ENCODE results near the gene TBC1D17. TPM values are rescaled to one million over a fixed set of nuclear protein-coding genes. Genes with fewer than 3 reads are reported as not detected.

Gene TBC1D17
- total RNA-seq, 4 donors from 2014 or later = 25.1 to 41.9 (median 37.3) TPM

GRCh38 chr19:49861107-49861506, 16.4 kb upstream of the TBC1D17 start:
- peak; percentile 55 for ATAC-seq
- no peaks in the 10 kb centered on the region for H3K9me3 ChIP-seq
- peaks cover 0 to 49% (median 8%) of the 10 kb centered on the region in 3 donors for H3K4me1 ChIP-seq
- peaks cover 0 to 85% of the 10 kb centered on the region in 2 donors for H3K36me3 ChIP-seq
- peak overlapping the region in 1 of 2 donors; percentile 14 for H3K4me3 ChIP-seq
- WGBS, 2 donors (ENCODE audit: low coverage in 1 of 2) = no CpG with 5 or more reads among the region's 13 CpGs
- no peaks in the 10 kb centered on the region for H3K27me3 ChIP-seq
- H3K27ac ChIP-seq = peak overlapping the region in 3 of 4 donors; percentile 49 to 73 (median 68)
- TF ChIP-seq CTCF (IDR thresholded peaks at IDR 0.05) (no peak), POLR2AphosphoS5 (IDR thresholded peaks at IDR 0.05) (no peak), POLR2A (IDR thresholded peaks at IDR 0.05) (no peak), EP300 (IDR thresholded peaks at IDR 0.05) (no peak)

- Histone ChIP-seq H3K36me3 (peaks cover 0 to 78% of the 10 kb centered on the region in 2 donors), H3K4me1 (peaks cover 0 to 56% (median 15%) of the 10 kb centered on the region in 3 donors), H3K27me3 (no peaks in the 10 kb centered on the region), H3K27ac (peak overlapping the region in 3 of 4 donors; percentile 49 to 73 (median 68)), H3K4me3 (no peak overlapping the region), H3K9me3 (no peaks in the 10 kb centered on the region)
- ATAC-seq = no peak
- 80 to 84% methylated on average over 8 to 14 of the region's 60 CpGs for WGBS, 2 donors (ENCODE audit: low coverage in 1 of 2)
- TF ChIP-seq POLR2A (IDR thresholded peaks at IDR 0.05) = no peak
These were observed 15.7 kb upstream of the TBC1D17 start for GRCh38 chr19:49861541-49862378.

- Histone ChIP-seq H3K4me1 (peaks cover 0 to 55% (median 16%) of the 10 kb centered on the region in 3 donors), H3K27me3 (no peaks in the 10 kb centered on the region), H3K27ac (peak overlapping the region in 2 of 4 donors; percentile 4 to 5), H3K36me3 (peaks cover 0 to 69% of the 10 kb centered on the region in 2 donors), H3K9me3 (no peaks in the 10 kb centered on the region), H3K4me3 (no peak overlapping the region)
- WGBS, 2 donors (ENCODE audit: low coverage in 1 of 2) = 53% methylated on average over 3 of the region's 49 CpGs; no CpG with 5 or more reads in 1 of the 2 donors
- TF ChIP-seq EP300 (IDR thresholded peaks at IDR 0.05) = no peak
- TF ChIP-seq CTCF (IDR thresholded peaks at IDR 0.05) = no peak
- no peak for TF ChIP-seq POLR2A (IDR thresholded peaks at IDR 0.05)
- no peak for ATAC-seq
These were observed 14.9 kb upstream of the TBC1D17 start for GRCh38 chr19:49862391-49863253.

GRCh38 chr19:49863254-49863934, 14.1 kb upstream of the TBC1D17 start:
- Histone ChIP-seq H3K27ac (peak overlapping the region in 2 of 4 donors; percentile 4 to 5), H3K27me3 (no peaks in the 10 kb centered on the region), H3K4me3 (no peak overlapping the region), H3K4me1 (peaks cover 0 to 55% (median 20%) of the 10 kb centered on the region in 3 donors), H3K9me3 (no peaks in the 10 kb centered on the region), H3K36me3 (peaks cover 0 to 62% of the 10 kb centered on the region in 2 donors)
- 17 to 88% methylated on average over 1 to 13 of the region's 24 CpGs for WGBS, 2 donors (ENCODE audit: low coverage in 1 of 2)
- no peak for TF ChIP-seq POLR2AphosphoS5 (IDR thresholded peaks at IDR 0.05)
- no peak for TF ChIP-seq EP300 (IDR thresholded peaks at IDR 0.05)
- no peak for ATAC-seq

GRCh38 chr19:49863935-49864320, 13.6 kb upstream of the TBC1D17 start:
- Histone ChIP-seq H3K27me3 (no peaks in the 10 kb centered on the region), H3K4me3 (no peak overlapping the region), H3K9me3 (no peaks in the 10 kb centered on the region), H3K27ac (no peak overlapping the region), H3K4me1 (peaks cover 0 to 60% (median 25%) of the 10 kb centered on the region in 3 donors), H3K36me3 (peaks cover 0 to 56% of the 10 kb centered on the region in 2 donors)
- no peak for TF ChIP-seq EP300 (IDR thresholded peaks at IDR 0.05)
- no peak for TF ChIP-seq POLR2A (IDR thresholded peaks at IDR 0.05)
- no peak for TF ChIP-seq CTCF (IDR thresholded peaks at IDR 0.05)
- TF ChIP-seq POLR2AphosphoS5 (IDR thresholded peaks at IDR 0.05) = no peak
- no peak for ATAC-seq
- 92% methylated on average over 5 of the region's 17 CpGs; no CpG with 5 or more reads in 1 of the 2 donors for WGBS, 2 donors (ENCODE audit: low coverage in 1 of 2)
